NCI-H2081 (cell line): Measurements from ENCODE around the gene PIP4K2B.
A peak's percentile ranks its signal among the peaks of the same experiment; 100 is the strongest.

Source experiments
- DNase-seq, 2 experiments: peaks; one replicate each; lab custom pipeline; 2025; lab: John Stamatoyannopoulos, UW

Gene PIP4K2B

DNA sequence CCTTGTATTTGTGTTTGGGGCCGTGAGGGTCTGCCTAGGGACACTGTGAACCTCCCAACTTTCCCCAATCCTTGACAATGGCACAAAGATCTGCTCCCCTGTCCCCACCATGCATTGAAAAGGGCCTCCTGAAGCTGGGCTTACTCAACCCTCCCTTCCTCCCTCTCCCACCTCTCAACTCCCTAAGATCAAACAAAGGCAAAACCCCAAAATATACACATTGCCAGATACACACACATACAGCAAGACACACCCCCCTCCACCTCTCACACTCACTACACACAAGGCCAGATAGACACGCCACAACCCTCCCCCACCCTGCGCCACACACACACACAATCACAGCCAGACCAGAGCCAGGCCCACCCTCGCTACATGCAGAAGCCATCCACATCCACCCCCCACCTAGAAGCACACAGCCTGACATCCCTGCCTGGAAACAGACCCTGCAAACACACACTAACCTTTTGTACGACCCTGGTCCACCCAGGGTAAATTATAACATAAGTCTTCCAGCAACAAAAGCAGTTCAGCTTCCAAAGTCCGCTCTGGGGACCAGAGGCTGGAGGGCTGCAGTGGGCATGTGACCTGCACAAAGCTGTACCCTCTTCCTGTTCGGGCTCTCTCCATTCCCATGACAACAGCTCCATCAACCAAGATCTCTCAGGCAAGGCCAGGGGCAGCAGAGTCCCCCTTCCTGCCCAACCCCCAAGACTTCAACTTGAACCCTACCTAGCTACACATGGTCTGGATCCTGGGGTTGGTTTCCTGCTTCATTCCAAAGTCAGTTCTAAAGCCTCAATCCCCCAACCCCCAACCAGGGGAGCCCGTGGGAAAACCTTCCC, 53.1 kb downstream of the PIP4K2B start:
- DNase-seq, result no peak

GRCh38 chr17:38745545-38745944, 53.8 kb downstream of the PIP4K2B start:
- DNase-seq, result peak; percentile 73 to 88

- DNase-seq, result peak; percentile 73 to 92
Observed at GRCh38 chr17:38743556-38744171, 55.7 kb downstream of the PIP4K2B start.

- peak; percentile 95 to 98 for DNase-seq
Observed at GRCh38 chr17:38742411-38743308, 56.7 kb downstream of the PIP4K2B start.

- DNase-seq, result peak; percentile 71 to 85
Observed at GRCh38 chr17:38741921-38742410, 57.4 kb downstream of the PIP4K2B start.

GRCh38 chr17:38741461-38741860, 57.9 kb downstream of the PIP4K2B start:
- DNase-seq, result no peak

DNA sequence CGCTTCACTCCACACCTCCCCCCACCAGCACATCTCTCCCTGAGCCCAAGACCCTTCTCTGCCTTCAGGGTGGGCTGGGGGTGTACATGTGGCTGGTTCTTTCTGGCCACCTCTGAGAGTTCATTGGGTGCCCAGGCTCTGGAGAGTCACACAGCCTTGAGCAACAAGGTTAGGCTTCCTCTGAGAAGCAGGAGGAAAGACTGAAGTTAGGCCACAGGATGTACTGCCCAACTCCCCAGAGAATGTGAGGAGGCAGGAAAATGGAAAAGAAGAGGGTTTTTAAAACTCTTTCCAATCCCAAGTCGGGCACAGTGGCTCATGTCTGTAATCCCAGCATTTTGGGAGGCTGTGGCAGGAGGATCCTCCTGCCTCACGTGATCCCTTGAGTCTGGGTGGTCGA, 58.5 kb downstream of the PIP4K2B start:
- no peak for DNase-seq

DNA sequence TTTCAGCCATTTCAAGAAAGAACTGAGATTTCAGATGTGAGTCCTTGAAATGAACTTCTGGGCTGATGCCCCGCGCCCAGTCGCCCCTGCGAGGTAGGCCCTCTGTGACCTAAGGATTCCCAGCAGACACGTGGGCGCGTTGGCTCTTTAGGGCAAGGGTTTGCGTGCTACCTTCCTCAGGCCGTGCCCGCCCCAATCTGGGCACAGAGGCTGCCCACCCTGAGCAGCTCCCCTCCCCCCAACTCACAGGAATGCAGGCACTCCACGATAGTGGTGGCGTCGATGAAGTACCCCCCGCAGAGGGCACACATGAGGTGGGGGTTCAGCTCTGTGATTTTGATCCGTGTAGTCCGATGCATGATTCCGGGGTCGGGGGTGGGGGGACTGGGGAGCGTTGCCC, 59.3 kb downstream of the PIP4K2B start:
- DNase-seq, result no peak

GRCh38 chr17:38739305-38739704, 60.1 kb downstream of the PIP4K2B start:
- DNase-seq, result no peak

- no peak for DNase-seq
Observed at GRCh38 chr17:38738686-38739085, 60.7 kb downstream of the PIP4K2B start.

- DNase-seq, result no peak
Observed at GRCh38 chr17:38738007-38738662, 61.2 kb downstream of the PIP4K2B start.

DNA sequence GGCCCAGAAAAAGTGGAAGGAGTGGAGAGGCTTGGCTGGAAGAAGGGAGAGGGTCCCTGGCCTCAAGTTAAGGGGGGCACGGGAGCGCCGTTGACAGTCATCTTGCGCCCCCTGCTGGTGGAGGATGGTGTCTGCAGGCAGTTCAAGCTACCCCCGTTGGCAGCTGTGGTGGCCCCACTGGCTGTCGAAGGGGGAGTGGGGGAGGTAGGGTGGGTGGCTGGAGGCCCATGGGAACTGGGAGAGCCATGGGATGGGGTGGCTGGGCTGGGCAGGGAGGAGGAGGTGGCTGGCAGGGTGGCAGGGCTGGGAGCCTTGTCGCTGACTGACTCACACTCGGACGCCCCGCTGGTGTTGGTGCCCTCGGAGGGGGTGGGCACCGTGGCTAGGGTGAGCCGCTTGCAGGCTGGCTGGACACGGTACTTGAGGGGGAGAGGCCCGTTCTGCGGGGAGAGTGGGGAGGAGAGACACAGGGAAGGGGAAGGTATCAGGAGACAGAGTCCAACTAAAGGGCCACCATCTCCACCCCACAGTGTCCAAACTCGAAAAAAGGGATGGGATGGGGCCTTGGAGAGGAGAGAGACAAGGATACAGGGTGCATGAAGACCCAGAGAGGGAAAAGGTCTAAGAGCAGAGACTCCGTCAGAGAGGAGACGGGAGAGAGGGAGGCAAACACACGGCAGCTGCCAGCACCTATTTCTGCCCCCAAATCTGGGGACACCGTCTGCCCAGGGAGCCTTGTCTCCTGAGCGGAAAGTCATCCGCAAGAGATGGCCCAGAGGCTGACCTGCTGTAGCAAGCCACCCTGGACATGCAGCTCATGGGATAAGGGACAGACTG, 64.0 kb downstream of the PIP4K2B start:
- DNase-seq, result peak; percentile 49 to 57

- no peak for DNase-seq
Observed at GRCh38 chr17:38733982-38734973, 65.1 kb downstream of the PIP4K2B start.

GRCh38 chr17:38733282-38733981, 65.9 kb downstream of the PIP4K2B start:
- DNase-seq, result no peak

- no peak for DNase-seq
Observed at GRCh38 chr17:38732376-38733281, 66.7 kb downstream of the PIP4K2B start.

DNA sequence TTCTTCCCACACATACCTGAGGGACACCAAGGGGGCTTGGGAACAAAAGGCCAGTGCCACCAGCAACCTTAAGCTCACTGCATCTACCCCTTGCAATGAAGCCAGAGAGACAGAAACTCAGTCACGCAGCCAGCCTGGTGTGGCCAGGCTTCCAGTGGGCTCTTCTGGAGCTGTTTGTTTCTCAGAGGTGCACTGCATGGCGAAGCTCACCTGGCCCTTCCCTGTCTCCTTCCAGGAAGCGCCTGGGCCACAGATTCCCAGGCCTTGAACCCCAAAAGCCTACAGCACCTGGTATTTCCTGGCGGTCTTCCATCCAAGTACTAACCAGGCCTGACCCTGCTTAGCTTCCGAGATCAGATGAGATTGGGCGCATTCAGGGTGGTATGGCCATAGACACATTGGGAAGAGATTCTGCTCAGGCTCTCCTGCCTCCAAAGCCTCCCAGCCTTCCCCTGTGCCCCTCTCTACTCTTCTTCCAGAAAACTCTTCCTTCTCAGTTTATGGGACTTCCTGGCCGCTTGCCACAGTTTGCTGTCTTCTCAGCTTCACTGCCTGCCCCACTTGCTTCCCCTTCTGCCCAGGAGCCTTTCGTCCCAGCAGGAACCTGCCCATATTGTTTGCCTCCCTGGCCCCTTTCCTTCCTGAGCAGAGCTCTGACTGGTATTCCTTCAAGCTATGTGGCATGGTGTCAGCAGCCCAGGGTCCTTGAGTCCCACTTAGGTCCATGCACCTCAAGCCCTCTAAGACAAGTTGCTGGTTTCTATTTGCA, 67.6 kb downstream of the PIP4K2B start:
- DNase-seq, result no peak
